GM03348 (cell line): Measurements from ENCODE around the gene PRMT6.
A peak's percentile ranks its signal among the peaks of the same experiment; 100 is the strongest.
"Not testable (repeated sequence)": the region's sequence is repeated elsewhere in the genome, so short reads cannot be mapped to it uniquely, and the experiment has no call there.

ENCODE experiments used
- DNase-seq: peaks from one replicate; pipeline ENCODE4 v3.0.0; 2012; ENCODE audit warnings: low spot score

Gene PRMT6

DNA sequence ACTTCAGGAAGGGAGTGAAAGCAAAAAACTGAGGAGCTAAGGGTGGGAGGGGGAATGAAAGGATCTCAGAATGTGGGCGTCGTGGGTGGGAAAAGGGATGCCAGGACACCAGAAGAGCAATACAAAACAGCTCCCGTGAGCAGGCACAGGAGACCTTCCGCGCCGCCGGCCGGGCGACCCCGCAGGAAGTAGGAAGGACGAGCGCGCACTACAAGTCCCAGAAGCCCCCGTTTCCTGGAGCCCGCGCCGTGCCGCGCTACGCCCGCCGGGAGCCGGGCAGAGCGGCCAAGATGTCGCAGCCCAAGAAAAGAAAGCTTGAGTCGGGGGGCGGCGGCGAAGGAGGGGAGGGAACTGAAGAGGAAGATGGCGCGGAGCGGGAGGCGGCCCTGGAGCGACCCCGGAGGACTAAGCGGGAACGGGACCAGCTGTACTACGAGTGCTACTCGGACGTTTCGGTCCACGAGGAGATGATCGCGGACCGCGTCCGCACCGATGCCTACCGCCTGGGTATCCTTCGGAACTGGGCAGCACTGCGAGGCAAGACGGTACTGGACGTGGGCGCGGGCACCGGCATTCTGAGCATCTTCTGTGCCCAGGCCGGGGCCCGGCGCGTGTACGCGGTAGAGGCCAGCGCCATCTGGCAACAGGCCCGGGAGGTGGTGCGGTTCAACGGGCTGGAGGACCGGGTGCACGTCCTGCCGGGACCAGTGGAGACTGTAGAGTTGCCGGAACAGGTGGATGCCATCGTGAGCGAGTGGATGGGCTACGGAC lies at the start of gene PRMT6:
TSS of gene PRMT6 (plus strand) at position 249 of the 771 bp plus-strand sequence. CDS start at position 291, 42 bp downstream.
- DNase-seq = peak; percentile 89

DNA sequence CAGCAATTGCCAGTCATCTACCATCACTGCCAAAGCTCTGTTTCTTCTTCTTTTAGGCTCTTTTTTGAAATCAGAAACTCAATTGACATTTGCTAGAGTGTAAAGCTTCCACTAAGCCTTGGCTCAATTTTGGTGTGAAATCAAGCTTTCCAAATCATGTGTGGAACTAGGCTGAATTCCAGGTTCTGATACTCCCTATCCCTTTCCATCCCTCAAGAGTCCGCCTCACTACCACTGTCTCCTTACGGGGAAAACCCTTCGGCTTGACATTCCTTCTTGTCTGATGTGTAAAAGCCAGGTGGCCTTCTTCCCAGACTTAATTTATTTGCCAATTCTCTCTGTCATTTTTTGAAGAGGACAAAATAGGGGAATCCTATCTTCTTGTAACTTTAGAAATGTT lies 47.2 kb upstream of the PRMT6 start:
- no peak for DNase-seq

DNA sequence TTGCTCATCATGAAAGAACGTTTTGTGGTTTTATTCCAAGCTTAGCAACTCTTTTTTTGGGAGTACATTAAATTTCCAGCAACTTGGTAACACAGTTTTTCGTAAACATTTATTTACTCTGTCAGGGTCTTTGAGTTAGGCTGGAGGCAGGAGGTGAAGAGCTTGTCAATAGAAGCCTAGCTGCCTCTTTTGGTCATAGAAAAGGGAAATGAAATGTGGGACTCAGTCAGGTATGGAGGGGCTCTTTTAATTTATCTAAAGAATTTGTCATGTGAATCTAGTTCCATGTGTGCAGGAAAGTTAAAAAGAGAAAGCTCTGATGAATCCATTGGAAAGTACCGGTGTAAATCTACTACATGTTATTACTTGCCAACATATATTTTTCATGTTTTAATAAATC lies 45.9 kb upstream of the PRMT6 start:
- DNase-seq = no peak

DNA sequence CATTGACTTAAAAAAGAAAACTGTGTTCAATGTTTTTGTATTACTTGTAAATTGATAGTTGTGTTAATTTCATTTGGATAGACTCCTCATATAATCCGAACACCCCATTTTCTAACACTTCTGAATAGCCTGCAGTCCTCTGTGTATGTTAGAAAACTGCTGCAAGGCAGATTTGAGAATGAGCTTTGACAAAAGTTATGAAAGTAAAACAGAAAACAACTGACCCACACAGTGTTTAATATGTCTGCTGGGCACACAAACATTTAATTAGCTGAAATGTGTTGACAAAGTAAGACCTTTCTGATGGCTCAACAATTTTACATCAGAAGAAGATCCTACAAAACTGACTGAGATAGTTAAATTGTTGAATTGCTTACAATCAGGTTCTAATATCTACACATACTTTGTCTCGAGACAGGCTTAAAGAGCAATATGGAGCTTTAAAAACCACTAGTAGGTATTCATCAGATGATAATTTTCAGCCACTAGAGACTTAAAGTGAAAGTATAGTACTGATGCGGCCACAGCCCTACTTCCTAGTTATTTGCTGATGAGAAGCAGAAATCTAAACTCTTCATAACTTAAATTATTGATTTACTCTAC lies 40.0 kb upstream of the PRMT6 start:
- peak; percentile 7 for DNase-seq

DNA sequence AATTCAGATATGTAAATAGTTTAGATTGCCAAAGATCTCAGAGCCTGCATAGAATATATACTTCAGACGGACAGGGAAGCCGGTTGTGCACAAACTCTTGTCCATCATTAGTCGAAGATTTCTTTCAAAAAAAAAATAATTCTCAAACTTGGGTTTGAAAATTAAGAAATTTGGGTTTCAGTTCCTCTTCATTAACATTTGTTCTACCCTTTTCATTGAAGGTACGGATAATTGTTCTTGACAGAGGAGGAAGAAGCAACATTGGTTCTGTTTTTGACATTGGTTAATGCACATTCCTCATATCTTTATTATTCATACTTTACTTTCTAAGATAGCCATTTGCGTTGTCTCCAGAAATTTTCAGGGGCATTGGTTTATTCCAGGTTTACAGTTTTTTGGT lies 38.0 kb upstream of the PRMT6 start:
- DNase-seq = no peak

DNA sequence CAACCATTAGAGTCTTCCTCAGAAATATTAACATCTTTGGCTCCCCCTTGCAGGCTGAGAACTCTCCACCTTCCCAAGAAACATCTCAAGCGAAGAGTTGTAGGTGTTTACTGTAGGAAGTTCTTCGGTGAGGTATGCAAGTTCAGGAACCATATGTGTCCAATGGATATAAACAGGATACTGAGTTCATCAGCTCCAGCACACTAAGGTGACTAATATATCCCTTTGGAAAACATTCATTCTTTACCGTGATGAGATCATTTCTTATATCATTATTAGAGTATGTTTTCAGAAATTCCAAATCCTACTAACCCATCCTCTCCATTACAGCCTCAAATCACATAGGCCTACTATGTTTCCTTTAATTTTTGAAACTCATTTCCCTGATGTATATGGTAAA lies 37.3 kb upstream of the PRMT6 start:
- no peak for DNase-seq

DNA sequence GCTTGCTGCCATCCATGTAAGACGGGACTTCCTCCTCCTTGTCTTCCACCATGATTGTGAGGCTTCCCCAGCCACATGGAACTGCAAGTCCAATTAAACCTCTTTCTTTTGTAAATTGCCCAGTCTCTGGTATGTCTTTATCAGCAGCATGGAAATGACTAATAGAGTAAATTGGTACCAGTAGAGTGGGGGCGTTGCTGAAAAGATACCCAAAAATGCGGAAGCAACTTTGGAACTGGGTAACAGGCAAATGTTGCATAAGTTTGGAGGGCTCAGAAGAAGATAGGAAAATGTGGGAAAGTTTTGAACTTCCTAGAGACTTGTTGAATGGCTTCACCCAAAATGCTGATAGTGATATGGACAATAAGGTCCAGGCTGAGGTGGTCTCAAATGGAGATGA lies 17.6 kb upstream of the PRMT6 start:
- DNase-seq = not testable (repeated sequence)

DNA sequence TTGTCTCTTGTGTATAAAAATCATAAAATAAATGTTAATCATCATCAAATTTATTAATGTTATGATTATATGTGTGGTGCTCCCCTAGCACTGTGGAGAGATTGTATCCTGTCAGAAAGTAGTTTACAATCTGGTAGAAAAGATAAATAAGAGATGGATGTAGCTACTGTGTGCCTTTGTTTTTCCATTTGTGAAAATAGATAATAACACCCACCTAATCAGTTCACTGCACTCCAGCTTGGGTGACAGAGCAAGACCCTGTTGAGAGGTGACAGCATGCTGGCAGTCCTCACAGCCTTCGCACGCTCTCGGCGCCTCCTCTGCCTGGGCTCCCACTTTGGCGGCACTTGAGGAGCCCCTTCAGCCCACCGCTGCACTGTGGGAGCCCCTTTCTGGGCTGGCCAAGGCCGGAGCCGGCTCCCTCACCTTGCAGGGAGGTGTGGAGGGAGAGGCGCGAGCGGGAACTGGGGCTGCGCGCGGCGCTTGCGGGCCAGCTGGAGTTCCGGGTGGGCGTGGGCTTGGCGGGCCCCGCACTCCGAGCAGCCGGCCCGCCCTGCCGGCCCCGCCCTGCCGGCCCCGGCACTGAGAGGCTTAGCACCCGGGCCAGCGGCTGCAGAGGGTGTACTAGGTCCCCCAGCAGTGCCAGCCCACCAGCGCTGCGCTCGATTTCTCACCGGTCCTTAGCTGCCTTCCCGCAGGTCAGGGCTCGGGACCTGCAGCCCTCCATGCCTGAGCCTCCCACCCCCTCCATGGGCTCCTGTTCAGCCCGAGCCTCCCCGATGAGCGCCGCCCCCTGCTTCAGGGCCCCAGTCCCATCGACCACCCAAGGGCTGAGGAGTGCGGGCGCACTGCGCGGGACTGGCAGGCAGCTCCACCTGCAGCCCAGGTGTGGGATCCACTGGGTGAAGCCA lies 11.9 kb upstream of the PRMT6 start:
- DNase-seq = not testable (repeated sequence)

DNA sequence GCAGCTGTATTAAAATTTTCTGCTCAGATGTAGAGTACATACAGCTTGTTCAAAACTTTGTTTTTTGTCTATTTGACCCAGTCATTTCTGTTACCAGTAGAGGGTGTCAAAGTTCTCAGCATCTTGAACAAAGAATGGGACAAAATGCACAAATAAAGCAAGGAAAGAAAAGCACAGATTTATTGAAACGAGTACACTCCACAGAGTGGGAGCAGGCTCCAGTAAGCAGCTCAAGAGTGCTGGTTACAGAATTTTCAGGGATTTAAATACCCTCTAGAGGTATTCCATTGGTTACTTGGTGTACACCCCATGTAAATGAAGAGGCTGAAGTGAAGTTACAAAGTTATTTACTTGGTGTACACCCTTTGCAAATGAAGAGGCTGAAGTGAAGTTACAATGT lies 8.9 kb upstream of the PRMT6 start:
- no peak for DNase-seq

DNA sequence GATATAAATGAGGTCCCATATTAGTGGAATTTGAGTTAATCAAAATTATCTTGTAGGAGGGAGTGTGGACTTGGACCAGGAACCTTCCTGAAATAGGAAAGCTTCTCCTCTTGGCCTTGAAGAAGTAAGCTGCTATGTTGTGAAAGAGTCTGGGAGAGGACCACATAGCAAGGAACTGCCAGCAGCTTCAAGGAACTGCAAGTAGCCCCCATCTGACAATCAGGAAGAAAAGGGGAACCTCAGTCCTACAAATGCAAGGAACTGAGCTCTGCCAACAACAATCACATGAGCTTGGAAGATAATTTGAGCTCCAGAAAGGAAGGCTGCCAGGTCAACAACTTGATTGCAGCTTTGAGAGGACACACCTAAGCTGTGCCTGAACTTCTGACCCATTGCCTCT lies 8.2 kb upstream of the PRMT6 start:
- no peak for DNase-seq

DNA sequence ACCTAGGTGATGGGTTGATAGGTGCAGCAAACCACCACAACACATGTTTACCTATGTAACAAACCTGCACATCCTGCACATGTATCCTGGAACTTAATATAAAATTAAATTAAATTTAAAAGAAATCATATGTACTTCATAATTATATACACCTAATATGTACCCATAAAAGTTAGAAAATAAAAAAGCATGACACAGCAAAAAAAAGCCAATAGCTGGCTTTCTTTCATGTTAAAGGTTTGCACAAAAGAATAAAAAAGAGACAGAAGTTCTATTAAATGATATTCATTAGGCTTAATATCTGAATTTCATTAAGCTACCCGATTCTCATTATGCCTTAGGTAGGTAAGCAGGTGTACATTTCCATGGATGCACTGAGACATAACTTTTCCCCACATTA lies 5.2 kb upstream of the PRMT6 start:
- DNase-seq = no peak

DNA sequence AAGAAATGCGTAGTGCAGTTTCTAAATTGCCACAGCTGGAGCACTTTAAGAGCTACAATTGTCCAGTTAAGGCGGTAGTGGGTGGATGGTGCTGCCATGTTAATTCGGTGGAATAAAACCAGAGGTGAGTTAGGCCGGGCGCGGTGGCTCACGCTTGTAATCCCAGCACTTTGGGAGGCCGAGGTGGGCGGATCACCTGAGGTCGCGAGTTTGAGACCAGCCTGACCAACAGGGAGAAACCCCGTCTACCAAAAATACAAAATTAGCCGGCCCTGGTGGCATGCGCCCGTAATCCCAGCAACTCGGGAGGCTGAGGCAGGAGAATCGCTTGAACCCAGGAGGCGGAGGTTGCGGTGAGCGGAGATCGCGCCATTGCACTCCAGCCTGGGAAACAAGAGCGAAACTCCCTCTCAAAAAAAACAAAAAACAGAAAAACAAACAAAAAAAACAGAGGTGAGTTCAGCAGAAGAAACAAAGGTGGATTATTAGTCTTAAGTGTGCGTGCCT lies 502 bp upstream of the PRMT6 start:
- not testable (repeated sequence) for DNase-seq

DNA sequence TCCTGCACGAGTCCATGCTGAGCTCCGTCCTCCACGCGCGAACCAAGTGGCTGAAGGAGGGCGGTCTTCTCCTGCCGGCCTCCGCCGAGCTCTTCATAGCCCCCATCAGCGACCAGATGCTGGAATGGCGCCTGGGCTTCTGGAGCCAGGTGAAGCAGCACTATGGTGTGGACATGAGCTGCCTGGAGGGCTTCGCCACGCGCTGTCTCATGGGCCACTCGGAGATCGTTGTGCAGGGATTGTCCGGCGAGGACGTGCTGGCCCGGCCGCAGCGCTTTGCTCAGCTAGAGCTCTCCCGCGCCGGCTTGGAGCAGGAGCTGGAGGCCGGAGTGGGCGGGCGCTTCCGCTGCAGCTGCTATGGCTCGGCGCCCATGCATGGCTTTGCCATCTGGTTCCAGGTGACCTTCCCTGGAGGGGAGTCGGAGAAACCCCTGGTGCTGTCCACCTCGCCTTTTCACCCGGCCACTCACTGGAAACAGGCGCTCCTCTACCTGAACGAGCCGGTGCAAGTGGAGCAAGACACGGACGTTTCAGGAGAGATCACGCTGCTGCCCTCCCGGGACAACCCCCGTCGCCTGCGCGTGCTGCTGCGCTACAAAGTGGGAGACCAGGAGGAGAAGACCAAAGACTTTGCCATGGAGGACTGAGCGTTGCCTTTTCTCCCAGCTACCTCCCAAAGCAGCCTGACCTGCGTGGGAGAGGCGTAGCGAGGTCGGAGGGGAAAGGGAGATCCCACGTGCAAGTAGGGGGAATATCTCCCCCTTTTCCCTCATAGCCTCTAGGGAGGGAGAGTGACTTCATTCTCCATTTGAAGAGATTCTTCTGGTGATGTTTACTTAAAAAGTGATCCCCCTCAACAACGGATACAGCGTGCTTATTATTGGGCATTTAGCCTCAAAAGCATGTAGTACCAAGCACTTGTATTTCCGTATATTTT lies 991 bp downstream of the PRMT6 start:
- DNase-seq = peak; percentile 75

DNA sequence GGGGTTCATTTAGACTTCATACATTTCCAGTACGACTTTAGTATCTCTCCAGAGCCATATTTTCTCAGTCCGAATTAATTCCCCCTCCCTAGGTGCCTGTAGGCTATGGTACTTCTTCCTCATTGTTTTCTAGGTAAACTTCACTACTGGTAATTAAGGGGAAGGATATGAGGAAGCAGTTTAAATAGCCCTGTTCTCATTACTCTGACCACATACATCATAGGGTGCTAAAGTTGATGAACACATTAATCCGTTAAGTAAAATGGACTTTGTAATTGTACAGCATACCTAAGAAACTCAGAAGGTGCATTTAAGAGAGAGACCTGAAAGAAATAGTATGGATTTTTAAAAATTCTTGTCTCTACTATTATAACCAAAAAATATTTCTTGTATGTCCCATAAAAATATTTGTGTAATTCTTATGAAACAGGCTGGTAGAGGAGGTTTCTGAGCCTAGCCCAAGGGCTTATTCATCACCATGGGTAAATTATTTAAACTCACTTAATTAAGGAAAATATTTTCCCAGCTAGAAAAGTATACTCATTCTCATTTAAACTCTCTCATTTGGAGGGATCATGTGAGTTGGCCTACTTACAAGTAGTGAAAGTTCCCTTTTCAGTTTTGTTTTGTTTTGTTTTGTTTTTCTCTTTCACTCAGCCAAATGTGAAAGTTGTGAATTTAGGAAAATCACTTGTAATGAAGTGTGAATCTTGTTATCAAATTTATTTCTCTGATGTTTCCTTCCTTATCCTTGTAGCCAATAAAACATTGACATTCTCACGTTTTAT lies 2.0 kb downstream of the PRMT6 start:
- no peak for DNase-seq

DNA sequence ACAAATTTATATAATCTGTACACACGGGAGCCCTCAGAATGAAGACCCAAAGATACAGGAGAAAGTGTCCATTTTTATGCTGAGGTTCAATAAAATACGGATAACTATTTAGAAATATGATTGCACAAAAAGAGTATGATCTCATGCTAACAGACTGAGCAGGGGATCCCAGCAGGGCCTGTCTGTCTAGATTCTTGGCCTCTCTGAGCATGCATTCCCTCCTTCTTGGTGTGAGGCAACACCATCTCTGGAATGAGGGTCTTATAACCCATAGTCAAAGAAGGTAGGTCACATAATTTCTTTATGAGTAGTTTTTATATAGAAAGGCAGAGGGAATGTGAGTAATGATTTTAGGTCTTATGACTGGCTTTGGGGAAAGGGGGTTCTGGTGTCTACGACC lies 5.4 kb downstream of the PRMT6 start:
- no peak for DNase-seq

DNA sequence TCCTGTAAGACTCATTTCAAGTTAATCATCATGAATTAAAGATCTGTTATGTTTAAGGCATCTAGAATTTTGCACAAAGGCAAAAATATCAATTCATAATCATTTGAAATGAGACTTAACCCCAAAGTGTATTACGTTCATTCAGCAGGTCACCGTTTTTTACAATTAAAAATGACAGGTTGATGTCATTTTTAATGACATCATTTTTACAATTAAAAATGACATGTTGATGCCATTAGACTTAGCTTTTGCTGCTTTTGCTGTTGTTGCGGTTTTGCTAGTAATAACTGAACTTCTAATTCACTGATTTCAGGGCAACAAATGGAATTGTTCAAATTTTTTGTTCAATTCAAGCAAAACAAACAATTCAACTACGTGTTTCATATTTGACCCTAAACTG lies 17.0 kb downstream of the PRMT6 start:
- no peak for DNase-seq

DNA sequence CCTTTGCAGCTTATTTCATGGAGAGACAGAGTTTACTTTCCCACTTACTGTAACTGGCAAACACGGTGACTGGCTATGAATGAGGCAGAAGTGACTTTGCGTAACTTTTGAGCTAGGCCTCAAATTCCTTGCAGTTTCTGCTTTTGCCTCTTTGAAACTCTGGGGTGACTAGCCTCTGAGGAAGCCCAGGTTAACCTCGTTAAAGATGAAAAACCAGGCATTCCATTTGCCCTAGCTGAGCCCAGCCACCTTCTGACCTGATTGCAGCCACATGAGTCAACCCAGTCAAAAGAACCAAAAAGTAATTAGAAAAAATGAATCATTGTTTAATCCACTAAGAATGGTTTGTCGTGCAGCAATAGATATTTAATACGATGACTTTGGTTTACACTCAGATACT lies 20.4 kb downstream of the PRMT6 start:
- peak; percentile 32 for DNase-seq

DNA sequence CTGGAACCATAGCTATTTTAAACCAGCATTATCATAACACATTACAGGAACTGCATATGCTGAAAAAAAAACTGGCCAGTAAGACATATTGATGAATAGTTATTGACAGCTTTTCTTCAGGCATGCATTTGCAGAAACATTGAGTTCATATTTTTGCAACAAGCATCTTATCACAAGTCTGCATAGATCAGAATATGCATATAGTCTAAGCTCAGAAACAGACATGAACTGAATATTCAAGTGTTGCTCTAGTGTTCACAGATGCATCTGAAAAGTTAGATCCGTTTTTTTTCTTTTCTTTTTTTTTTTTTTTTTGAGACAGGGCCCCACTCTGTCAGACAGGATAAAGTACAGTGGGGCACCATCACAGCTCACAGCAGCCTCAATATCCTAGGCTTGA lies 22.8 kb downstream of the PRMT6 start:
- no peak for DNase-seq

DNA sequence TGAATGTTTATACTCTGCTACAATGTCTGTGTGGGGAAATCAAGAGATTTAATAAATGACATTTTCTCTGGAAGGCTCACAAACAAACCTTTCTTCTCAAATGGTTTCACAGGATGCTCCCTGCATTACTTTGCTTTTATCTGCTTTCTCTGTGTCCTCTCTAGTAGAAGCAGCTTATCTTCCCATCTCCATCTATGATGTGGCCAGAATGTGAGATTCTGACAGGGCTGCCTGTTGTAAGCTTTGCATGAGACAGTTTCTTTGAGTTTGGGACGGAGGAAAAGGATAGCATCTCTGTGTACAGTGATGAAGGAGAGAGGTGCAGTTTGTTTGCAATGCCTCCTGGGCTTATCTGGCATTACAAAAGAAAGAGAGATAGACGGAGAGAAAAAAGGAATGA lies 24.6 kb downstream of the PRMT6 start:
- DNase-seq = no peak

DNA sequence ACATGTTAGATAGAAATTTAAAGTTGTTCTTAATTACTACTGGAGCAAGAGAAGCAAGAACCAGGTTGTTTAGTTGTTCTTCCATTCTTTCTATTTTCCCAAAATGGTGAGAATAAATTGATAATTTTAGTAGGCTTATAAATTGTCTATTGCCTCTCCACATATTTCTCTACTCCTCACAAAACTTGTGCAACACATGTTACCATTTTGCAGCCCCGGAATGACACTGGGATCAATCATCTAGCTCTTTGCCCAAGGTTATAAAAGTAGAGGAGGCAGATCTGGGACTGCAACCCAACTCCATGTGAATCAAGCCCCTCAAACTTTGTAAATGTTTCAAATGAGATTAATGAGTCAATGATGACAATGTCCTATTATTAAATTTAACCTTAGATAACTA lies 34.9 kb downstream of the PRMT6 start:
- DNase-seq = no peak

DNA sequence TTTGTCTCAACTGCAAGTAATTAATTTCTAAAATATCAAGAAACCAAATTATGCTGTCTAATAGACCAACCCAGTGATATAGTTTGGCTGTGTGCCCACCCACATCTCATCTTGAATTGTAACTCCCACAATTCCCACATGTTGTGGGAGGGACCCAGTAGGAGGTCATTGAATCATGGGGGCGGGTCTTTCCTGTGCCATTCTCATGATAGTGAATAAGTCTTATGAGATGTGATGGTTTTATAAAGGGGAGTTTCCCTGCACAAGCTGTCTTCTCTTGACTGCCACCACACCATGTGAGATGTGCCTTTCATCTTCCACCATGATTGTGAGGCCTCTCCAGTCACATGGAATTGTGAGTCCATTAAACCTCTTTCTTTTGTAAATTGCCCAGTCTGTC lies 36.9 kb downstream of the PRMT6 start:
- DNase-seq = not testable (repeated sequence)
